GM21723 (cell line): Measurements from ENCODE around the gene SEC14L6.

Experiments used
- ATAC-seq: cut with Tn5 transposase; IDR thresholded peaks from one replicate; pipeline ENCODE4 v1.9.1; 2021; ENCODE audit warnings: mild to moderate bottlenecking, moderate library complexity; ENCODE audit not compliant: unreplicated experiment

Gene SEC14L6

GRCh38 chr22:30538280-30538679 is 8.3 kb downstream of the SEC14L6 start:
- no peak for ATAC-seq

- ATAC-seq = no peak
Observed at GRCh38 chr22:30537083-30537731, 9.3 kb downstream of the SEC14L6 start.

GRCh38 chr22:30535182-30535581 is 11.4 kb downstream of the SEC14L6 start:
- no peak for ATAC-seq

- ATAC-seq = no peak
Observed at GRCh38 chr22:30531651-30532608, 14.6 kb downstream of the SEC14L6 start.

- no peak for ATAC-seq
Observed at GRCh38 chr22:30526656-30527055, 19.9 kb downstream of the SEC14L6 start.

GRCh38 chr22:30523646-30524489 is 22.7 kb downstream of the SEC14L6 start:
- no peak for ATAC-seq

GRCh38 chr22:30521368-30522156 is 25.0 kb downstream of the SEC14L6 start:
- no peak for ATAC-seq

GRCh38 chr22:30519842-30520425 is 26.6 kb downstream of the SEC14L6 start:
- no peak for ATAC-seq

GRCh38 chr22:30516731-30517130 is 29.8 kb downstream of the SEC14L6 start:
- no peak for ATAC-seq

GRCh38 chr22:30516273-30516672 is 30.3 kb downstream of the SEC14L6 start:
- ATAC-seq = no peak

- ATAC-seq = no peak
Observed at GRCh38 chr22:30514252-30514651, 32.3 kb downstream of the SEC14L6 start.

GRCh38 chr22:30513462-30513861 is 33.1 kb downstream of the SEC14L6 start:
- no peak for ATAC-seq

GRCh38 chr22:30511911-30512310 is 34.6 kb downstream of the SEC14L6 start:
- no peak for ATAC-seq

- no peak for ATAC-seq
Observed at GRCh38 chr22:30511109-30511508, 35.4 kb downstream of the SEC14L6 start.

GRCh38 chr22:30508216-30508615 is 38.3 kb downstream of the SEC14L6 start:
- no peak for ATAC-seq

GRCh38 chr22:30507670-30508069 is 38.9 kb downstream of the SEC14L6 start:
- no peak for ATAC-seq

GRCh38 chr22:30506507-30506968 is 40.0 kb downstream of the SEC14L6 start:
- no peak for ATAC-seq

- ATAC-seq = no peak
Observed at GRCh38 chr22:30503551-30503950, 43.0 kb downstream of the SEC14L6 start.

- ATAC-seq = no peak
Observed at GRCh38 chr22:30502911-30503310, 43.6 kb downstream of the SEC14L6 start.

- no peak for ATAC-seq
Observed at GRCh38 chr22:30502153-30502552, 44.4 kb downstream of the SEC14L6 start.
